ENCODE measurements around the gene CEMIP. TPM values are rescaled to one million over a fixed set of nuclear protein-coding genes. Genes with fewer than 3 reads are reported as not detected.

CEMIP gene
- total and polyA plus RNA-seq, 2 donors: 0.28 to 2.9 TPM

DNA sequence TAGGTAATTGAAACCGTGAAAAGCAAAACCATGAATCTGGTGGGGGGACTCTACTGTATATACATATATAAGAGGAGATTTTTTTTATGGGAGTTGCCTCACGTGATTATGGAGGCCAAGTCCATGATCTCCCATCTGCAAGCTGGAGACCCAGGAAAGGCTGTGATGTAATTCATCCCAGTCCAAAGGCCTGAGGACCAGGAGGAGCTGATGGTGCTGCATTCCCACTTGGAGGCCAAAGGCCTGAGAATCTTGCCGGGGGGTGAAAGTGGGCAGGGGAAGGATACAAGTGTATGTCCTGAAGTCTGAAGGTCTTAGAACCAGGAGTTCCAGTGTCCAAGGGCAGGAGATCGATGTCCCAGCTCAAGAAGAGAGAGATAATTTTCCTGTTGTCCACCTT, 37.1 kb upstream of the CEMIP start:
- no peak overlapping the region for H3K27ac ChIP-seq (ENCODE audit: low read depth in 1 of 2, low read length in 1 of 2)
- H3K9me3 ChIP-seq (ENCODE audit: control insufficient read depth in 2 of 2, insufficient read depth in 1 of 2, low read length in 1 of 2): no peaks in the 10 kb centered on the region
- no peaks in the 10 kb centered on the region for H3K4me1 ChIP-seq (ENCODE audit: control insufficient read depth in 2 of 2, insufficient read depth in 2 of 2, low read length in 2 of 2)
- H3K36me3 ChIP-seq (ENCODE audit: control insufficient read depth in 2 of 2, insufficient read depth in 2 of 2, low read length in 1 of 2): no peaks in the 10 kb centered on the region
- no peaks in the 10 kb centered on the region for H3K27me3 ChIP-seq (ENCODE audit: control insufficient read depth in 2 of 2, insufficient read depth in 1 of 2, low read length in 1 of 2)
- no peak overlapping the region for H3K4me3 ChIP-seq (ENCODE audit: low read length in 2 of 2)
- no peak for DNase-seq (ENCODE audit: low read depth in 6 of 9, low spot score in 9 of 9)
- 97% methylated on average over 4 of the region's 4 CpGs for WGBS

DNA sequence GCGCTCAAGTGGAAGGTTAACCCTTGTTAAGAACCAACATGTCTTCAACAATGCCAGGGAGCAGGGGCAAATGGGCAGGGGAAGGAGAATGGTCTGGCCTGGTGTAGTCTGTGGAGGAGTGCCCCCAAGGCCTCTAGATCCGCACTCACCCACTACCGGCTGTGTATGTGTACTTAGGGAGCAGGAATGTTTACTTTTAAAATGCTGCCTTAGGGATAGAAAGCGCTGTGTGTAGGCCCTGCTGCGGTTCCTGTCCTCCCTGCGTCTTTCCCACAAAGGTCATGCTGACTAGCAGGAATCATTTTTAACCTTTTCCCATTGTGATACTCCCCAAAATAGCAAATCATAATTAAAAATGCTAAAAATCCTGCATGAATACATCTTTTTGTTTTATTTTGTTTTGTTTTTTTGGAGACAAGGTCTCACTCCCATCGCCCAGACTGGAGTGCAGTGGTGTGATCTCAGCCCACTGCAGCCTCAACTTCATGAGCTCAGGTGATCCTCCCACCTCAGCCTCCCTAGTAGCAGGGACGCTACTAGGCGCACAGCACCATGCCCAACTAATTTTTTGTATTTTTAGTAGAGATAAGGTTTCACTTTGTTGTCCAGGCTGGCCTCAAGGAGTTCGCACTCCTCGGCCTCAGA, 35.9 kb upstream of the CEMIP start:
- Histone ChIP-seq H3K27me3 (ENCODE audit: control insufficient read depth in 2 of 2, insufficient read depth in 1 of 2, low read length in 1 of 2) (no peaks in the 10 kb centered on the region), H3K4me1 (ENCODE audit: control insufficient read depth in 2 of 2, insufficient read depth in 2 of 2, low read length in 2 of 2) (no peaks in the 10 kb centered on the region), H3K36me3 (ENCODE audit: control insufficient read depth in 2 of 2, insufficient read depth in 2 of 2, low read length in 1 of 2) (no peaks in the 10 kb centered on the region), H3K27ac (ENCODE audit: low read depth in 1 of 2, low read length in 1 of 2) (no peak overlapping the region), H3K4me3 (ENCODE audit: low read length in 2 of 2) (no peak overlapping the region), H3K9me3 (ENCODE audit: control insufficient read depth in 2 of 2, insufficient read depth in 1 of 2, low read length in 1 of 2) (no peaks in the 10 kb centered on the region)
- WGBS: 97% methylated on average over 11 of the region's 11 CpGs
- DNase-seq (ENCODE audit: low read depth in 6 of 9, low spot score in 9 of 9): no peak

DNA sequence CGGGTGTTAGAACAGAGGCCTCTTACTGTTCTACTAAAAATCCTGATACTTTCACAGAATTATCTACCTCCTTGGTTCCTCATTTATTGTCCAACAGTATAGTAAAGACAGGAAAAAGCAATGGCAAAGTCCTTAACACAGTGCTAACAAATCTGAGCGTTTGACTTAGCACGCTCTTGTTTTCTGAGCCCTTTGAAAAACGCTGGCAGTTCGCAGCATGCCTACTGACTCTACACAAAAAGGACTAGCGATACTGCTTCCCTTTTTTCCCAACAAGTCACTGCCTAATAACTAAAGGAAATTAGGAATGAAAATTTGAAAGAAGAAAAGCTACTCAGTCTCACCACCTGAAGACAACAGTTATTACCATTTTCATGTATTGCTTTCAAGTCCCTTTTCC, 34.8 kb upstream of the CEMIP start:
- H3K27ac ChIP-seq (ENCODE audit: low read depth in 1 of 2, low read length in 1 of 2): no peak overlapping the region

DNA sequence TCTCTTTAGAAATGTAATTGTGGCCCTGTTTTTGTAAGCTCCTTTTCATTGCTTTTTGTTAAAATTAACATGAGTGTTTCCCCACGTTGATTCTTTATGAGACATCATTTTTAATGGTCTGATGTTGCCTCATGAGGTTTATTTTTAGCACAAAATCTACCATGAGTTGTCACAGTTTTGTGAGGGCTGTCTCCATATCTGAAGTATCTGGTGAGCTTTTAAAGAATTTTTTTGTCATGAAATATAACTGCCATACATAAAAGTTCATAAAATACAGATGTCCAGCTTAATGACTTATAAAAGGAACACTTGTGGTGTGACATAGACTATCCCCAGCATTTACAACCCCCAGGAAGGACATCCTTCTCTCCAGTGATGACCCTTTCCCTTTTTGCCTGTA, 34.3 kb upstream of the CEMIP start:
- no peaks in the 10 kb centered on the region for H3K4me1 ChIP-seq (ENCODE audit: control insufficient read depth in 2 of 2, insufficient read depth in 2 of 2, low read length in 2 of 2)
- no peak overlapping the region for H3K4me3 ChIP-seq (ENCODE audit: low read length in 2 of 2)
- no peaks in the 10 kb centered on the region for H3K36me3 ChIP-seq (ENCODE audit: control insufficient read depth in 2 of 2, insufficient read depth in 2 of 2, low read length in 1 of 2)
- no peaks in the 10 kb centered on the region for H3K9me3 ChIP-seq (ENCODE audit: control insufficient read depth in 2 of 2, insufficient read depth in 1 of 2, low read length in 1 of 2)
- WGBS: 35% methylated on average over 1 of the region's 1 CpG
- H3K27me3 ChIP-seq (ENCODE audit: control insufficient read depth in 2 of 2, insufficient read depth in 1 of 2, low read length in 1 of 2): no peaks in the 10 kb centered on the region
- DNase-seq (ENCODE audit: low read depth in 6 of 9, low spot score in 9 of 9): no peak
- no peak overlapping the region for H3K27ac ChIP-seq (ENCODE audit: low read depth in 1 of 2, low read length in 1 of 2)

More for the DNA sequence above, 34.8 kb upstream of the CEMIP start:
- H3K36me3 ChIP-seq (ENCODE audit: control insufficient read depth in 2 of 2, insufficient read depth in 2 of 2, low read length in 1 of 2): no peaks in the 10 kb centered on the region
- no peaks in the 10 kb centered on the region for H3K27me3 ChIP-seq (ENCODE audit: control insufficient read depth in 2 of 2, insufficient read depth in 1 of 2, low read length in 1 of 2)
- H3K4me3 ChIP-seq (ENCODE audit: low read length in 2 of 2): no peak overlapping the region
- WGBS: 95% methylated on average over 6 of the region's 6 CpGs
- DNase-seq (ENCODE audit: low read depth in 6 of 9, low spot score in 9 of 9): no peak
- no peaks in the 10 kb centered on the region for H3K4me1 ChIP-seq (ENCODE audit: control insufficient read depth in 2 of 2, insufficient read depth in 2 of 2, low read length in 2 of 2)
- H3K9me3 ChIP-seq (ENCODE audit: control insufficient read depth in 2 of 2, insufficient read depth in 1 of 2, low read length in 1 of 2): no peaks in the 10 kb centered on the region

DNA sequence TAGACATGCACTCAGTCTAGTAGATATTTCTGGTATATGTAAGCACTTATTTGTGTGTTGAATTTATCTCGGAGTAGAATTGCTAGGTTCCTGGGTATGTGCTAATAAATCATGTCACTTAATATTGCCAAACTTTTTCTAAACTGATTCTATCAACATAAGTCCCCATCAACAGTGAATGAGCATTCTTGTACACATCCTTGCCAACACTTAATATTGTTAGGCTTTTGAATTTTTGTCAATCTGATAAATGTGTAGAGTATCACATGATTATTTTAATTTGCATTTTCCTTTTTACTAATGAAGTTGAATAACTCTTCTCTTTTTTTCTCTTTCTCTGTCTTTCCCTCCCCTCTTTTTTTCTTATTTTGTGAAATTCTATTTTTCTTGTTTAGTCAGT, 33.3 kb upstream of the CEMIP start:
- Histone ChIP-seq H3K4me3 (ENCODE audit: low read length in 2 of 2) (no peak overlapping the region), H3K27me3 (ENCODE audit: control insufficient read depth in 2 of 2, insufficient read depth in 1 of 2, low read length in 1 of 2) (no peaks in the 10 kb centered on the region), H3K9me3 (ENCODE audit: control insufficient read depth in 2 of 2, insufficient read depth in 1 of 2, low read length in 1 of 2) (no peaks in the 10 kb centered on the region), H3K27ac (ENCODE audit: low read depth in 1 of 2, low read length in 1 of 2) (no peak overlapping the region), H3K36me3 (ENCODE audit: control insufficient read depth in 2 of 2, insufficient read depth in 2 of 2, low read length in 1 of 2) (no peaks in the 10 kb centered on the region), H3K4me1 (ENCODE audit: control insufficient read depth in 2 of 2, insufficient read depth in 2 of 2, low read length in 2 of 2) (no peaks in the 10 kb centered on the region)
- WGBS: 93% methylated on average over 1 of the region's 1 CpG
- no peak for DNase-seq (ENCODE audit: low read depth in 6 of 9, low spot score in 9 of 9)

DNA sequence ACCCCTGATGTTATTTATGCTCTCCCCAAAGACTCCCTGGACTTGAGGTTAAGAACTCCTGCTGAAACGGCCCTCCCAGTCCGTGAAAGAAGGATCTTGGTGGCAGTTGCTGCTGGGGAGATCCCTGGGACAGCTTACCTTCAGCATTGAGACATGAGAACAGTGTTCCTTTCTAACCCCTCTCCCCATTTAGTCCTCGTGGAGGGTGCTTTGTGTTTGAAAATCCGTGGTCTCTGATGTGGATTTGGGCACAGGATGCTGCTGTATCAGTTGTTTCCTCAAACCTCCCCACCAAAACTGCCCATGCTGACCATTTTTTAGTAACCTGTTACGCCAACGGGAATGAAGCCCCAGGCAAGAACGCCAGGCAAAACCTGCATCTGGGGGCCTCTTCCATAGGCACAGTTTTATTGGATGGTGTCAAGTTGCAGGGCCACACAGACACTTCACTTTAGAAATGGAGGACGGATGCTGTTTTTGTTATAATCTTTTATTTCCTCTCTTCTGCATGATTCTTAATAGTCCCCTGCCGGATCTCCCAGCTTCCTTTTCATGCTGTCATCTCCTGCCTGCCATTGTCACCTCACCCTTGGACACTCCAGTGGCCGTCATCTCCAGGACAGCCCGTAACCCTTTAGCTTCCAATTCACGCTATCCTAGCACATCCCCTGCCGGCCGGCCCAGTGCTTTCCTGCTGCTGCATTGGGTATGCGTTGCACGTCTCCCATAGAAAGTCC, 31.7 kb upstream of the CEMIP start:
- no peak overlapping the region for H3K27ac ChIP-seq (ENCODE audit: low read depth in 1 of 2, low read length in 1 of 2)
- H3K4me1 ChIP-seq (ENCODE audit: control insufficient read depth in 2 of 2, insufficient read depth in 2 of 2, low read length in 2 of 2): no peaks in the 10 kb centered on the region
- DNase-seq (ENCODE audit: low read depth in 6 of 9, low spot score in 9 of 9): no peak
- WGBS: 87% methylated on average over 16 of the region's 16 CpGs
- no peaks in the 10 kb centered on the region for H3K27me3 ChIP-seq (ENCODE audit: control insufficient read depth in 2 of 2, insufficient read depth in 1 of 2, low read length in 1 of 2)
- no peaks in the 10 kb centered on the region for H3K9me3 ChIP-seq (ENCODE audit: control insufficient read depth in 2 of 2, insufficient read depth in 1 of 2, low read length in 1 of 2)
- H3K36me3 ChIP-seq (ENCODE audit: control insufficient read depth in 2 of 2, insufficient read depth in 2 of 2, low read length in 1 of 2): no peaks in the 10 kb centered on the region
- H3K4me3 ChIP-seq (ENCODE audit: low read length in 2 of 2): no peak overlapping the region

DNA sequence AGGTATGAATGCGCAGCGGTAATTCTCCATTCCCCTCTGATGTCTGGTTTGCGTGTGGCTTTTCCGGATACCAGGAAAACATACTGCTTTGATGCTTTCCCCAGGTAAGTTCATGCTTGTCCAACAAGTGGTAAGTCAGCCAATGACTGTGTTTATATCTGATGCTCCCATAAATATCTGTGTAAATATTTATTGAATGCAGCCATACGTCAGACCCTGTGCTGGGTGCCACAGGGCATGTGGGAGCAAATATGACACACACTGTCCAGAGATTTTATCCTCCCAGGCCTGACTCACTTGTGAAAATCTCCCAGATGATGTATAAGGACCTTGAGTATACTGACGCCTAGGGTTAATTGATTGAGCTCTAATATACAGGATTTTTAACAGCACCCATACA, 29.6 kb upstream of the CEMIP start:
- WGBS: 99% methylated on average over 6 of the region's 6 CpGs
- H3K4me1 ChIP-seq (ENCODE audit: control insufficient read depth in 2 of 2, insufficient read depth in 2 of 2, low read length in 2 of 2): no peaks in the 10 kb centered on the region
- DNase-seq (ENCODE audit: low read depth in 6 of 9, low spot score in 9 of 9): no peak
- no peak overlapping the region for H3K27ac ChIP-seq (ENCODE audit: low read depth in 1 of 2, low read length in 1 of 2)
- H3K36me3 ChIP-seq (ENCODE audit: control insufficient read depth in 2 of 2, insufficient read depth in 2 of 2, low read length in 1 of 2): no peaks in the 10 kb centered on the region
- no peak overlapping the region for H3K4me3 ChIP-seq (ENCODE audit: low read length in 2 of 2)
- no peaks in the 10 kb centered on the region for H3K9me3 ChIP-seq (ENCODE audit: control insufficient read depth in 2 of 2, insufficient read depth in 1 of 2, low read length in 1 of 2)
- no peaks in the 10 kb centered on the region for H3K27me3 ChIP-seq (ENCODE audit: control insufficient read depth in 2 of 2, insufficient read depth in 1 of 2, low read length in 1 of 2)

DNA sequence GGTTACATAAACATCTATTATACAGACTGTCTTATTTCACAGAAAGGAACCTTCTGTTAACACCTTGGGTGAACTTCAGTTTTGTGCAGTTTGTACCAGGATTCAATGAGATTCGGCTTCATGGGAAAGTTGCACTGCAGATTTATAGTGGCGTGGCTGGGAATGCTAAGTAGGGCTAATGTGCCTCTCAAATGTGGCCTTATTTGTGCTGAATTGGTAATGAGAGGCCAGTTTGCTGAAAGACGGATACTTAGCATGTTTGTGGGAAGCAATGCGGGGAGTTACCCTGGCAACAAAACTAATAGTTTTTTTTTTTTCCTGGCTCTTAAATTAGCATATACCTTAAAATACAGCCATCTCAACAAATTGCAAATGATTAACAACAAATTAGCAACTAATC, 28.6 kb upstream of the CEMIP start:
- no peaks in the 10 kb centered on the region for H3K27me3 ChIP-seq (ENCODE audit: control insufficient read depth in 2 of 2, insufficient read depth in 1 of 2, low read length in 1 of 2)
- H3K4me3 ChIP-seq (ENCODE audit: low read length in 2 of 2): no peak overlapping the region
- no peak overlapping the region for H3K27ac ChIP-seq (ENCODE audit: low read depth in 1 of 2, low read length in 1 of 2)
- no peaks in the 10 kb centered on the region for H3K36me3 ChIP-seq (ENCODE audit: control insufficient read depth in 2 of 2, insufficient read depth in 2 of 2, low read length in 1 of 2)
- no peak for DNase-seq (ENCODE audit: low read depth in 6 of 9, low spot score in 9 of 9)
- 98% methylated on average over 4 of the region's 4 CpGs for WGBS
- no peaks in the 10 kb centered on the region for H3K4me1 ChIP-seq (ENCODE audit: control insufficient read depth in 2 of 2, insufficient read depth in 2 of 2, low read length in 2 of 2)
- no peaks in the 10 kb centered on the region for H3K9me3 ChIP-seq (ENCODE audit: control insufficient read depth in 2 of 2, insufficient read depth in 1 of 2, low read length in 1 of 2)

DNA sequence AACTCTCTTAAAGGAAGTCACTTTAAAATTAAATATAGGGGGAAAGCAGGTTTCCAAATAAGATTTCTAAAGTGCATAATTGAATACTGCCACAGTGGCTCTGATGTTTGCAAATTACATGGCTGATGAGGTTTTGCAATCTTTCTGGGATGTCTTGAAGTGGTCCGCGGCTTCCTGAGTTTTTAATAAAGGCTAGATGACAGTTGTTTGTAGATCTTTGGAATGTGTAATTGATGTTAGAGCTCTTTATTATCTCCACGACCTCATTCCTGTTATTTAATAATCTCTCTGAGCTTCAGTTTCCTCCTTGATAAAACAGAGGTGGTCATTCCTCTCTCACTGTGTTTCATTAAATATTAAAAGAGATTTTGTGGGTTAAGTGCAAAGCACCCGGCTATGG, 27.0 kb upstream of the CEMIP start:
- H3K9me3 ChIP-seq (ENCODE audit: control insufficient read depth in 2 of 2, insufficient read depth in 1 of 2, low read length in 1 of 2): no peaks in the 10 kb centered on the region
- H3K4me1 ChIP-seq (ENCODE audit: control insufficient read depth in 2 of 2, insufficient read depth in 2 of 2, low read length in 2 of 2): no peaks in the 10 kb centered on the region
- no peak overlapping the region for H3K4me3 ChIP-seq (ENCODE audit: low read length in 2 of 2)
- 94% methylated on average over 4 of the region's 4 CpGs for WGBS
- no peak for DNase-seq (ENCODE audit: low read depth in 6 of 9, low spot score in 9 of 9)
- no peaks in the 10 kb centered on the region for H3K27me3 ChIP-seq (ENCODE audit: control insufficient read depth in 2 of 2, insufficient read depth in 1 of 2, low read length in 1 of 2)
- no peaks in the 10 kb centered on the region for H3K36me3 ChIP-seq (ENCODE audit: control insufficient read depth in 2 of 2, insufficient read depth in 2 of 2, low read length in 1 of 2)
- no peak overlapping the region for H3K27ac ChIP-seq (ENCODE audit: low read depth in 1 of 2, low read length in 1 of 2)

All from thymus (tissue), 11 donors.